ENCODE data around the gene CAMK1D. TPM values are rescaled to one million over a fixed set of nuclear protein-coding genes. Genes with fewer than 3 reads are reported as not detected.

Gene CAMK1D
- total RNA-seq, 1 experiment from 2014 or later, result 6.3 TPM

GRCh38 chr10:12491491-12491890 lies 142.1 kb downstream of the CAMK1D start:
- no peak overlapping the region for H3K27ac ChIP-seq (ENCODE audit: insufficient read length, low read depth, low read length)
- no peaks in the 10 kb centered on the region for H4K20me1 ChIP-seq (ENCODE audit: control insufficient read depth, insufficient read depth, insufficient read length)
- no peak overlapping the region for H3K27ac Mint-ChIP-seq
- peaks cover 3 to 4% of the 10 kb centered on the region in 2 experiments; a peak in 2 of 5 replicates for H3K9me3 Mint-ChIP-seq
- no peak overlapping the region for H3T11ph ChIP-seq (ENCODE audit: low read length)
- H3K4ac ChIP-seq (ENCODE audit: low read depth, low read length), result no peak overlapping the region
- no peaks in the 10 kb centered on the region; the same call in 1 of the 2 replicates for H3K27me3 Mint-ChIP-seq (ENCODE audit: low read depth)
- H3K56ac ChIP-seq (ENCODE audit: insufficient read length, low read depth, low read length), result no peak overlapping the region
- no peak overlapping the region for H3K9ac ChIP-seq (ENCODE audit: extremely low read depth, insufficient read length, low read length)
- H3K79me1 ChIP-seq (ENCODE audit: insufficient read depth, low read depth, low read length, poor library complexity, severe bottlenecking), result no peaks in the 10 kb centered on the region
- peaks cover 4 to 10% of the 10 kb centered on the region in 2 experiments; a peak in 3 of 4 replicates for H3K4me1 Mint-ChIP-seq
- no peak overlapping the region for H2BK12ac ChIP-seq (ENCODE audit: insufficient read length, low read depth, low read length)
- no peak overlapping the region for H2BK5ac ChIP-seq (ENCODE audit: insufficient read length, low read length)
- no peak overlapping the region for H2BK20ac ChIP-seq (ENCODE audit: low read depth, low read length, poor library complexity, severe bottlenecking)
- no peaks in the 10 kb centered on the region for H3K27me3 ChIP-seq (ENCODE audit: insufficient read depth, low read length)
- no peaks in the 10 kb centered on the region for H3K79me2 ChIP-seq (ENCODE audit: insufficient read depth, low read length)
- H2AFZ ChIP-seq (ENCODE audit: low read length), result no peak overlapping the region
- no CpG with 5 or more reads among the region's 10 CpGs for WGBS (ENCODE audit: extremely low coverage, insufficient read length, low lambda C conversion rate)
- DNase-seq, result no peak
- H3K4me1 ChIP-seq (ENCODE audit: insufficient read depth, low read length), result no peaks in the 10 kb centered on the region
- no peak overlapping the region for H3K14ac ChIP-seq (ENCODE audit: insufficient read depth, low read length)
- H3K4me3 Mint-ChIP-seq, result no peak overlapping the region
- H3K23me2 ChIP-seq (ENCODE audit: insufficient read length, low read depth, low read length, poor library complexity, severe bottlenecking), result no peaks in the 10 kb centered on the region
- TF ChIP-seq CTCF (conservative IDR thresholded peaks at IDR 0.05), result no peak
- H3K36me3 Mint-ChIP-seq (ENCODE audit: insufficient read depth in 1 of 3, low read depth in 3 of 3), result peaks cover 0 to 7% (median 0%) of the 10 kb centered on the region in 3 experiments; a peak in 2 of 7 replicates
- no peak overlapping the region for H3K4me2 ChIP-seq (ENCODE audit: insufficient read depth, insufficient read length, low read length)
- H4K8ac ChIP-seq (replicated peaks; ENCODE audit: insufficient read length, low read depth, low read length), result no peak overlapping the region
- H2AK5ac ChIP-seq (ENCODE audit: insufficient read length, low read length), result no peak overlapping the region
- H3K9me3 ChIP-seq (ENCODE audit: control insufficient read depth, low read depth, low read length), result no peaks in the 10 kb centered on the region
- no peak overlapping the region for H4K91ac ChIP-seq (ENCODE audit: insufficient read length, low read depth, low read length)
- H3K18ac ChIP-seq (ENCODE audit: insufficient read length, low read depth, low read length), result no peak overlapping the region
- H2BK15ac ChIP-seq (ENCODE audit: low read depth, low read length), result no peak overlapping the region
- no peak overlapping the region for H4K5ac ChIP-seq (ENCODE audit: insufficient read length, low read depth, low read length)
- no peak overlapping the region for H2BK120ac ChIP-seq (ENCODE audit: low read depth, low read length, poor library complexity, severe bottlenecking)
- H3K23ac ChIP-seq (ENCODE audit: insufficient read length, low read depth, low read length), result no peak overlapping the region

All from H9 (cell line).